Stimulated activated CD8-positive, alpha-beta memory T cell treated with anti-CD3 and anti-CD28 coated beads, Interleukin-15, amount 100 ng/mL, for 24 hours (primary cell): Measurements from ENCODE around the gene TOX2.

ENCODE experiments used
- DNase-seq: peaks from one replicate; pipeline ENCODE4 v3.0.0-alpha.2; 2020; ENCODE audit warnings: low read depth

The TOX2 gene

GRCh38 chr20:44102582-44102981 lies 187.9 kb downstream of the TOX2 start:
- DNase-seq, result no peak

DNA sequence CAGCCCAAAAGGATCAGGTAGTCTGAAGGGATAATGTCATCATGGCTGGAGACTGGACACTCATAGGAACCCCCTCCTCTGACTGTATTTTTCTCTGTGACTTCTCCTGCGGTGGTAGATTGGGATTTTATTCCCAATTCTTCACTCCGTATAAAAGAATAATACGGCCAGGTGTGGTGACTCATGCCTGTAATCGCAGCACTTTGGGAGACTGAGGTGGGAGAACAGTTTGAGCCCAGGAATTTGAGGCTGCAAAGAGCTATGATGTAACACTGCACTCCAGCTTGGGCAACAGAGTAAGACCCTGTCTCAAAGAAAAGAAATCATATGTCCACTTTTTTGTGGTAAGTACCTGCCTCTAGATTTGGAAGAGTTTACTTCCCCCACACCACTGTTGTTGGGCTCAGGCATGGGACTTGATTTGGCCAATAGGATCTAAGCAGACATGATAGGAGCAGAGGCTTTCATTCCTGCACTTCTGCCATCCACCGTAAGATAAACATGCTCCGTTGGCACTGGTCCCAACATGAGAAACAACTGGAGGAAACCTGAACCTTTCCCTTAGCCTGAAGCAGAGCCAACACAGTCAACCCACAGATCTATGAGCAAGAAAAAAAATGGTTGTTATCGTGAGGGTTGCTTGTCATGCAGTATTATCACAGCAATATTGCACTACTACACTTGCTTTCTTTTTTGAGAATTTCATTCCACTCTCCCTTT lies 190.3 kb downstream of the TOX2 start:
- DNase-seq, result no peak

DNA sequence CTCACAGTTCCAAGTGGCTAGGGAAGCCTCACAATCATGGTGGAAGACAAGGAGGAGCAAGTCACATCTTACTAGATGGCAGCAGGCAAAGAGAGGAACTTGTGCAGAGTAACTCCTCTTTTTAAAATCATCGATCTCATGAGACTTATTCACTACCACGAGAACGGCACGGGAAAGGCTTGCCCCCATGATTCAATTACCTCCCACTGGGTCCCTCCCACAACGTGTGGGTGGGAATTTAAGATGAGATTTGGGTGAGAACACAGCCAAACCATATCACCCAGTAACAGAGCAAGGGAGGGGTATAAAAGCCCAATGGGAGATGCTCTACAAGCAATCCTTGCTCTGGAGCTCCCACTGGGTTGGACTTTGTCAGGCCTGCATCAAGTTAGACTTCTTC lies 192.0 kb downstream of the TOX2 start:
- no peak for DNase-seq

- DNase-seq, result no peak
These were observed 195.3 kb downstream of the TOX2 start for GRCh38 chr20:44109951-44110361.

GRCh38 chr20:44110816-44111568 lies 196.3 kb downstream of the TOX2 start:
- no peak for DNase-seq

DNA sequence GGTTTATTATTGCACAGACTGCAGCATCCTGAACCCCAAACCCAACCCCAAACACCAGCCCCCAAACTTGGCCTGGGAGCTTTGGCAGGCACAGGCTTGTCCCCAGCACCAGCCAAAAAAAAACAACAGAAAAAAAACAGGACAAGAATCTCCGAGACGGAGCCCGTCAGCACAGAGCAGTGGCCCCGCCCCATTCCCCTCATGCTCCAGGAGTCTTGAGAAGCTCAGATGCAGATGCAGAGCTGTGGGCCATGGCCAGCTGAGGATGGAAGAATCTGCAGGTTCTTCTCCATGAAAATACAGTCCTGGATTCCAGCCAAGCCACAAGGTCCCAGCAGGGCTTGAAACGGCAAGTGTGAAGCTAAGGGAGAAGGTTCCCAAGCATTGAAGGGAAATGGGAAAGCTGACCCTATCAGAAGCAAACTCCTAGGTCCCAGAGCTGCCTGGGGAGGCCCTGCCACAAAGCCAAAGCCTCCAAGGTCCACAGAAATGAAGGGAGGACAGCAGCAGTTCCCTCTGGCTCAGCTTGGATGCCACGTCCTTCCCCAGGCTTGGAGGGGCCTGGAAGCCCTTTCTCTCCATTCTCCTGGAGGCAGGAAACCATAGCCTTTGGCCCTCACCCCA lies 197.2 kb downstream of the TOX2 start:
- no peak for DNase-seq

GRCh38 chr20:44112456-44112855 lies 197.8 kb downstream of the TOX2 start:
- no peak for DNase-seq

DNA sequence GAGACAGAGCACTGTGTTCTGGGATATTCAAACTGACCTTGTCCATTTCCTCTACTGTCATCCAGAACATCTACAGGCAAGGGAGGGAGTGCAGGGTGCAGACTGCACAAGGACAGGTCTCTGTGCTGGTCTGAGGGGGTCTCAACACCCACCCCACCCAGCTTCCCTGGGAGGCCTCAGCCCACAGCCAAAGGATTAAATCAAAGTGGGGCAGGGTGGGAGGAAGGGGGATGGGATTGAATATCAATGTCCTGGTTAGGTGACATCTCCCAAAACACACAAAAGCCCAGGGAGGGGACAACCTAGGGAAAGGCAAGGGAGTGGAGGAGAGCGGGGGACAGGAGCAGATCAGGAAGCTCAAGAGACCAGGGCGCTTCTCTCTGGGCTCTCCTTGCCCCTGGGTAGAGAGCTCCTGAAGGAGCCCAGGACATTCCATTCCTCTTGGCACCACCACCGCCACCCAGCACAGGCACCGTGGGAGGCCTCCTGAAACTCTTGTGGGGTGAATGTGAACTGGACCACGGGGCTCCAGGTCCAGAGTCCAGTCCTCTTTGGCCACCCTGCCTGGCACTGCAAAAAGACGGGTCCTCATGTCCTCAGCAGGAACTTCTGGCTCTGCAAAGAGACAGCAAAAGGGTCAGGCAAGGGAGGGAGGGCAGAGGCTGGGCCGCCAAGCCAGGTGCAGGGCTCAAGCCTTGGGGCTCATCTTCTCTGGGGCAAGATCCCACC lies 198.4 kb downstream of the TOX2 start:
- no peak for DNase-seq

- no peak for DNase-seq
These were observed 199.1 kb downstream of the TOX2 start for GRCh38 chr20:44113618-44114376.

GRCh38 chr20:44115181-44115580 lies 200.5 kb downstream of the TOX2 start:
- DNase-seq, result no peak

DNA sequence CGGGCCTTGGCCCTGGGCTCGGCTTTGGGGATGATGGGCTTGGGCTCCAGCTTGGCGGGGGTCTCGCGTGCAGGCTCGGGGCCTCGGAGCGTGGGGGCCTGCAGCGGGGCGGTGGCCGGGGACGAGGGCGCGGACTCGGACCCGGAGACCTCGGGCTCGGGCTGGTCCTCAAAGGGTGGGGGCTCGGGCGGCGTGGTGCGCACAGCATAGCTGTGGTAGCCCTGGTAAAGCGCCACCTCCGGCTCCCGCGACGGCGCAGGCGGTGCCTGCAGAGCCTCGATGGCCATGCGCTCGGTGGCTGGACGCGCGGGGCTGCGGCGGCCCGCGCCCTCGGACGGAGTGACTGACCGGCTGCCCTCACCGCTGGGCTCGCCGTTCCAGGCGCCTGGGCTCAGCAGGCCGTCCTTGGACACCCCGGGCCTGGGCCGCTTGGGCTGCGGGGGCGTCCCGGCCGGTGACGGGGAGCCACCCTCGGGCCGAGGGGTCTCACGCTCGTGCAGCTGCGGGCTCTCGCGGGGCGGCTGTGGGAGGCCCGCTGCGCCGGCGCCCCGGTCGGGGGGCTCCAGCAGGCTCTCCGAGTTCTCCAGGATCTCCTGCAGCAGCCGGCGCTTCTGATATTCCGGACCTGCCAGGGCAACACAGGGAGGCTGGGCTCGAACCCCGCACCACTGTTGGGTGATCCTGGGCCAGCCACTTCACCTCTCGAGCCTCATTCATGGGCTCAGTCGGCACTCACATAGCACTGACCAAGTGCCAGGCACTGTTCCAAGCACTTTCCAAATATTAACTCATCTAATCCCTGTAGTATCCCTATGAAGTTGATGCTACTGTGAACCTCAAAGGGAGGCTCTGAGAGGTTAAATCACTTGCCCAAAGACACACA lies 201.4 kb downstream of the TOX2 start:
- no peak for DNase-seq

GRCh38 chr20:44117296-44118184 lies 202.9 kb downstream of the TOX2 start:
- no peak for DNase-seq

DNA sequence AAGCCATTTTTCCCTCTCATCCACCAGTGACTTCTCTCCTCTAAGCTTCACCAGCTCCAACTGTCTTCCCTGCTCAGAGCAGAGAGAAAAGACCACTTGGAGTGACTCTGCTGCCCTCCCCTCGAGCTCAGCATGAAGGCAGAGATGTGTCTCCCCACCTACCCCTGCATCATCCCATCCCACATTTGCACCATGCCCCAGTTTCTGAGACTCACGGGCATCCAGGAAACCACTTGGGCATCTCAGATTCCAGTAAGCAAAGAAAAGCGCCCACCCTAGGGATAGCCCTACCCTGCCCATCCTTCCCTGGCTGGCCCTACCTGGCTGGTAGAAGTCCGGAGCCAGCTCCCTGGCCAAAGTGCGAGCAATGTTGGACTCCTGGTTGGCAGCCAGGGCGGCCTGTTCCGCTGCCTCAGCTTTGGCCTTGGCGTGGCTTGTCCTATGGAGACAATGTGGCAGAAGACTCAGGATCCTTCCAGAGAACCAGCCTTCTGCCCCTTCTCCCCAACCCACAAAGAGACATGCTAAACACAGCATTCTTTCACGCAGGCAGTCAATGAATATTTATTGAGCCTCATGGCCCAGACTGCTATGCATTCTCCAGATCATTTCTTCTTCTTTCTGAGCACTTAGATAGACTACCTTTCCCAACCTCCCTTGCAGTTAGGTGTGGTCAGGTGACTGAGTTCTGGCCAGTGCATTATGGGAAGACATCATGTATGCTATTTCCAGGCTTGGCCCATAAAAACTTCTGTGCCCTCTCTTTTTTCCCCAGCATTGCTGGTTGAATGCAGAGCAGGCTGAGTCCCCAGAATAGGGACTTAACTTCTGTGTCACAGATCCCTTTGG lies 203.8 kb downstream of the TOX2 start:
- no peak for DNase-seq
